DMS 273 (cell line): Measurements from ENCODE around the gene KCNA10.

Experiments used
- DNase-seq: peaks from one replicate; lab custom pipeline; 2025; ENCODE audit not compliant: unreplicated experiment; lab: John Stamatoyannopoulos, UW

The KCNA10 gene

DNA sequence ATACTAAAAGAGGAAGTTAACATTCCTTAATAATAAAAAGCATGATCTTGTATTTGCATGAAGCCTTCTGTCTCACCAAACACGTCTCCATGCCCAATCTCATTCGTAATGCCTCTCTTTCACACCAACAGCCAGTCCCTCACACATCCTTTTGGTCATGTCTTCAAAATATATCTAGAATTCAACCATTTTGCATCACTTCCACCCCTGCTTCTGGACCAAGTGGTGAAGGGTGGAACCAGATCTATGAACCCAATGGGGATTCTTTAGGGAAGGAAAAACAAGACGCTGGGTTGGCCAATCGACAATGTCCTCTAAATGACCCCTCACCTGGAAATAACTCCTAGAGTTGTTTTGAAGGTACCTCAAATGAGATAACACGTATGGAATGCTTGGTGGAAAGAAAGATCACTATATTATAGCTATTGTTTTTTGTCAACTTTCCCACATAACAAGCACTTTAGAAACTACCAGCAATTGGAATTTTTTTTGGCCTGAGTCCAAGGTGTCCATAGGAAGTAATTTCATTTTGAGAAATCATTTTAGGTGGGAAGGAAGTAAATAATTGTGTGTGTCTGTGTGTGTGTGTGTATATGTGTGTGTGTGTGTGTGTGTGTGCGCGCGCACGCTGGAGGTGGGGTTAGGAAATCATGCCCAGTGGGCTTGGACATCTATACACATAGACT, at the start of gene KCNA10:
Gene KCNA10, minus strand, starts transcription at position 51 of the 686 bp plus-strand sequence. CDS start 388 bp downstream, outside the sequence.
- DNase-seq = no peak

DNA sequence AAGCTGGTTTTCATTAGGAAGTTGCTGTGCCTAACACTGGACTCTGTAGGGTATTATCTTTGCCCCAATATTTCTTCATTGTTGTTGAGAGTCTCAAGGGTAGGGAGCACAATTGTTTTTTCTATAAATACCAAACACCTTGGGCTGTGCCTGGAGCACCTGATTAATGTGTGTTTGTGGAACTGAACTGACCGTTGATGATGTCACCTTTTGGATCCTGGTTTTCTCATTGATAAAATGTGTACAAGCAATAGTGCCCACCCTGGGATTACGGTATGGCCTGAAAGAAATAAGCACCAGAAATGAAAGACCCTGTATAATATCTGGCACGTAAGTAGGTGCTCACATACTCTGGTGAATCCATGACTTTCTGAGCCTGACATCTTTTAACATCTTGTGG, 47.9 kb upstream of the KCNA10 start:
- DNase-seq = no peak

DNA sequence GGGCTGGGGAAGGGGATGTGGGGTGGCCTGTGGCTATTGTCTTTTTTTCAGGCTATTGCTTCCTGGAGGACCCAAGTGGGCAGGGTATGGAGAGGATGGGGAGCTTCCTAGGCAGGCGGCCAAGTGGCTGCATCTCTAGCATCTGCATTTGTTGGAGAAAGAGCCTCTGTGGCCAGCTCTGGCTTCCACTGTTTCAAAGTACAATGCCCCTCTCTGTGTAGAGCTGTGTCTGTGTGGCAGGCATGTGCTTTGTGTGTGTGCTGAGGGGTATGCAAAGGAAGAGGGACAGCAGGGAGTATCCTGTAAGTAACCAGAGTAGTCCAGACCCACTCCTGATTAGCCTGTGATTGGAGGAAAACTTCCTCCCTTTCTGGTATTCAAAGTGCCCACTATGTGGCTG, 46.6 kb upstream of the KCNA10 start:
- DNase-seq = no peak

DNA sequence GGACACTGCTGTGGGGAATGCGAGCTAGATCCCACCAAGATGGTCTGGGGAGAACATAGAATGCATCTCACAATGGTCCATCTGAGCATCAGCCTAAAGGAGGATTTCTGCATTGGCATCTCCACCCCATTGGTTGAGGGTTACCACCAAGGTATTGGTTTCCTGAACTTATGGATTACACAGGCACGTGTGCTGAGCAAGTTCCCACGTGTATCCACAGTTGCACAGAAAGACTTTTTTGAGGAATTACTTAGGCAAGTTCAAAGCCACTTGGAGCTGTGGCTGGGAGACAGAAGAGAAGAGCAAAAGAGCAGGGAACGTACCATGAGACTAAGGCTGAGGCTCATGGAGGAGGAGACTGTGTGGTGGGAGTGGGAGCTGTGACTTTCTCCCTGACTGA, 44.1 kb upstream of the KCNA10 start:
- DNase-seq = no peak

DNA sequence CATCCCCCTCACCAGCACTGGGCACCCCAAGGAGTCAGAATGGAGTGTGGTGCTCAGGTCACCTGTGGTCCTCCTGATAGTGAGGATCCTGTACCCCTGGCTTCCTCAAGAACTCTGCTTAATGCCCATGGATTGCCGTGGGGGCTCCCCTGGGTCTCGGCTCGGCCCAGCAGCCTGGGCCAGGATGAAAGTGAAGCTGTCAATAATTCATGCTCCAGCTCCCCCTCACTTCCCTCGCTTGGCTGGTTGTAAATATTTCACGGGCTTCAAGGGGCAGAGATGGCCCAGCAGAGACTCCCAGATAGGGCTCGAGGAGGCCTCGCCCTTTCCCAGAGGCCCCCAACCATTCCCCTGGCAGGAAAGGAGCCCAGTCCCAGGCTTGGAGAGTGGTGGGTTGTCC, 42.6 kb upstream of the KCNA10 start:
- DNase-seq = no peak

DNA sequence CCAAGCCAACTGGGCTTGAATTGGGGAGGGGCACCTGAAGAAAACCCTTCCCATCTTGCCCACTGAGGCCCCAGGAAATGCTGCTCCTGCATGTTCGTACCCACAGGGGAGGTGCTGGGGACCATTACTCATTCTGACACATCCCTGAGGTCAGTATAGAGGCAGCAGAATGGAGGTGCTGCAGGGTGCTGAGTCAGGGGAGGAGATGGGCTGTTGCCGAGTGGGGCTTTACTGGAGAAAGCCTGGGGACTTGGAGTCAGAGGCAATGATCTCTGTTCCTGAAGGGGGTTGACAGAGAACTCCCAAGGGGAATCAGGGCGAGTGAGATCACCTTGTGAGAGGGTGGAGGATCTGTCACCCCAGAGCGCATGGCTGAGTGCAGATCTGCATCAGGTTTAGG, 40.2 kb upstream of the KCNA10 start:
- no peak for DNase-seq

DNA sequence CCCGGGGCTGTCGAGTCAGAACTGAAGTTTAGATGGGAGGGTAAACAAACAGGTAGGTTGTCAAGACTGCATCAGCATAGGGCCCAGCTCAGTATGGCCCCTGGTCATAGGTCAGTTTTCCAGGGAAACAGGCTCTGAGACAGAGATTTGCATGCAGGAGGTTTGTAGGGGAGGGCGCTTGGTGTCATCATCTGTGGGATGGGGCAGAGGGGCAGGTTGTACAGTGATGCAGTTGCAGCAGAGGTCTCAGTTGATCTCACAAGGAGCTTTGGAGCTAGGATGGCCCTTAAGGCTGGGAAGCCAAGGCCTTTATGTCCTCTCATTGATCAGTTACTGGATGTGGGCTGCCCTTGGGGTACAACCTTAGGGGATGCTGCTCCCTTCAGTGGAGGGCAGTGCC, 38.5 kb upstream of the KCNA10 start:
- no peak for DNase-seq

DNA sequence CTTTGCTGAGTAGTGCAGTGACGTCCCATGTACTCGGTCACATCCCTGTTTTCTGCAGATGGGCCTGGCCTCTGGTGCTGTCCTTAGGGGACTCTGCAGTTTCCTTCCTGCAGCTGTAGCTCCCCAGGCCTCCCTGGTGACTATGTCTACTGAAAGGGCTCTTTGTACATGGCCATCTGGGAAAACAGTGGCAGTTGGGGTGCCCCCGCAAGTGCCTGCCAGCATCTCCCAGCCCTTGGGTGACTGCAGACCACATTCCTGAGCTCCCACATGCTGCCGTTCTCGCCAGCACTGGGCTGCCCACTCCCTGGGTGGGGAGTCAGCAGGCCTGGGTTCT, 37.5 kb upstream of the KCNA10 start:
- DNase-seq = peak; percentile 73

DNA sequence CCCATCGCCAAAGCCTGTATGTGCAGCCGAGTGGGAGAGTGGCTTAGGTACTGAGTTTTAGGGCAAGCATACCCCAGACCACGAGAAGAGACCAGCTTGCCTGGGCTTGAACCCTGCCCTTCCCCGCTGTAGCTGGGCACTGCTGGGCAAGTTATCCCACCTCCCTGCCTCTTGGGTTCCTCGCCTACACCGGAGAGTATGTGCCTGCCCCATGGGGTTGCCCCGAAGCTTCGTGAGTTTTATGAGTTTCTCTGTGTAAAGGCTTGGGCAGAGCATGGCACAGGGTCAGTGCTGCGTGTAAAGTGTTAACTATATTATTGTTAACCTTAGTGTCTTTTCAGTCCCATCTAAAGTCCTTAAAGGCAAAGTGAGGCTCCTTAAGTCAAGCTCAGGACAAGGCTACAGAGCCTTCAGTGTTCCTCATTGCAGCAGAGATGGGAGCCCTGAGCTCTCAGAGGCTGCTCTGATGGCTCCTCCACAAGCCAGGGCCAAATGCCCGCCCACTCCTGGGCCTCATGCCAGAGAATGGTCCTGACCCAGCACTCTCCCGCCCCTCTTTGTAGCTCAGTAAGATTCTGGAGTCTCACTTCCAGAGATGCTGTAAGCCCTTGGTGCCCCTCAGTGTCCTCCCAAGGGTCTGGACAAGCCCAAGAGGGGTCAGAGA, 37.0 kb upstream of the KCNA10 start:
- DNase-seq = peak; percentile 89

DNA sequence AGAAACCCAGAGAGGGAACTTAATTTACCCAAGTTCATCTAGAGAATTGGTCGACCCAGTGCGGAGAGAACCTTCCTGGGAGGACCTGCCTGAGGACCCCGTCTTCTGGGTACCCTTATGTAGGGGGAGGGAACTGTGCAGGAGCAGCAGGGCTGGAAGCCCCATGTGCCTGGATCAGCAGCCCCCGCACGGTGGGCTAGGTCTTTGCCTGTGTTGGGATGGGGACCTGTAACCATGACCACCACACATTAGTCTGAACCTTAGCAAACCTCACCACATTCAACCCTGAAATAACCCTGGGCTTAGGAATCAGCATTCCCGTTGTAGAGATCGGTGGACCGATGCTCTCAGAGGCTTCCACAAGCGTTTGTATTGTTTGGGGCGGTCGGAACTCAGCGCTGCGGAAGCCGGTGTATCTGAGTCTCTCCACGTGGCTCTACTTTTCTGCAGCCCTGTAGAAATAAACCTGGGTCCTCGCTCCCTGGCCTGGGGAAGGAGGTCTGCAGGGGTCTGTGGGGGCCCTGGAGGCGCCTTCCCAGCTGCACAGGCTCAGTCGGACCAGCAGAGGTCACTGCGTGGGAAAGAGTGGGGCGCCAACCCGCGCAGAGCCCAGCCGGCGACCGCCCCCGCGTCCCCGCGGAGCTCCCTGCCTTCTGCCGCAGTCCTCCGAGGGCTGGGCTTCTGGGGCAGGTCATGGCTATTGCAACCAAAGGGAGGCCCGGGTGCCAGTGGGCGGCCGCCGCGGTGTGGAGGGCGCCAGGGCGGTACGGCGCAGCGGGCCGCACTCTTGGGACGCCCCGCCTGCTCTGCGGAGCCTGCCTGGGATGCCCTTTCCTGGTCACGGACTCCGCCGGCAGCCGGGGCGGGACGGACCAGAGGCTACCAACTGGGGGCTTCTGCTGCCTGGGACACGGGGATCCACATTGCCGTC, 36.2 kb upstream of the KCNA10 start:
- peak; percentile 82 for DNase-seq

DNA sequence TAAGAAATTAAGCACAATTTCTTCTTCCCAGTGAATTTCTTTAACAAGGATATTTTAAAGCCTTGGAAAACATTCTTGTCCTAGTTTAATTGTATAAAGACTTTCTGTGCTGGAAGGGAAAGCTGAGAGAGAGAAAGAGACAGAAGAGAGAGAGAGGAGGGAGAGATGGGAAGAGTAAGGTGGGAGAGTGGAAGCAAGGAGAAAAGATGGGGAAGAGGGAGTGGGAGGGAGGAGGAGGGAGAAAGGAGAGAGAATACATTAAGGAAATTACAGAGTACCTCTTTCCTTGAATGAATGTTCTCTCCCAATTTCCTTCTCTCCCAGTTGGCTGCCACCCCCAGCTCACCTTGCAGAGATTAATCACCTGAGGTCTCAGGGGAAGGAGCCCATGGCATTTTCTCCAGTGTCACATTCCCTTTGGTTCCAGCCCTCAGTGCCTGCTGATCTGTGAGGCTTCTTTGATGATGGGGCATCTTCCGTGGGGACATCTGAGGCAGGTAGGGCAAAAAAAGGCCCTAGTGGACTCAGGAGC, 32.4 kb upstream of the KCNA10 start:
- DNase-seq = no peak

DNA sequence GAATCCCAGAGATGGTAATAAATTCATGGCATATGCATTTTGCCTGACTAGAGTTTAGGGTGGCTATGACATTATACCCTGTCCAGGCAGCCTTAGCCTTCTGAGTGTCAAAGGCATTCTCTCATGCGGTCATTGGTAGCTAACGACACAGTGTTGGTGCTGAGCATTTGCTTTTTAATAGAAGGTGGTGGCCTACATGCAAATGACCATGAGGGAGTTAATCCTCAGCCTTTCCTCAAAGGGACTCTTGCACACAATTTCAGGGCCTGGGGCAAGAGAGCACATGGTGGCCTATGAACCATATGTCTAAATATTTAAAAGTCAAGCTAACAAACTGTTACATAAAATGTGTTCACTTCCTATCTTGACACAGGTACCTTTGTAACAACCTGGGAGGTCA, 30.9 kb upstream of the KCNA10 start:
- DNase-seq = no peak

DNA sequence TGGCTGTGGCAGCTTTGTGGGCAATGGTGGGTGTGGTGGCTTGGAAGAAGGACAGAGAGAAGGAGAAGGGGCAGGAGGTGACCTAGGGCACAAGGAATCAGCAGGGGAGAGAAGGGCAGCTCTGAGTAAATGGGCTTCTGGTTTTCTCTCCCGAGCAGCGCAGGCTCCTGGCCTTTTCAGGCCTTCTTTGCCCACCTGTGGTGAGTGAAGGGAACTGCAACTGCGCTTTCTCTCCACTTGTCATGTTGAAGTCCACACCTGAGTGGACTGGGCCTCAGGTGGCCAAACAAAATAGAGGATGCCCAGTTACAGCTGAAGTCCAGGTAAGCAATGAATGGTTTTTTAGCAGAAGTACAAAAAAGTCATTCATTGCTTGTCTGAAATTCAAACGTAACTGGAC, 29.4 kb upstream of the KCNA10 start:
- DNase-seq = peak; percentile 75

DNA sequence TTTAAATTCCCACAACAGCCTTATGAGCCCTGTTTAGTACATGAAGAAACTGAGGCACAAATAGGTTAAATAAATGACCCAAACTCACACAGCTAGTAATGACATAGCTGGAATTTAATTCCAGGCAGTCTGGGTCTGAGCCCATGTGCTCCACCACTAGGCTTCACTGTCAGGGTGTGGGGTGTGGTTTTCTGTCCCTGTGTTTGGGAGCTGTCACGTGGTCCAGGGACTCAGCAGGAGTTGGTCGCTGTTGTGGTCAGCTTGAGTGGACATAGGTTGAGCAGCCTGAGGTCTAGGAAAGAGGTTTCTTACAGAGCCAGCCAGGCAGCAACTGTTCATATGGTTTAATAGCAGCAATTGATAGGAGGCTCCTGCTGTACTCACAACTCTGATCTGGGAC, 28.0 kb upstream of the KCNA10 start:
- no peak for DNase-seq

DNA sequence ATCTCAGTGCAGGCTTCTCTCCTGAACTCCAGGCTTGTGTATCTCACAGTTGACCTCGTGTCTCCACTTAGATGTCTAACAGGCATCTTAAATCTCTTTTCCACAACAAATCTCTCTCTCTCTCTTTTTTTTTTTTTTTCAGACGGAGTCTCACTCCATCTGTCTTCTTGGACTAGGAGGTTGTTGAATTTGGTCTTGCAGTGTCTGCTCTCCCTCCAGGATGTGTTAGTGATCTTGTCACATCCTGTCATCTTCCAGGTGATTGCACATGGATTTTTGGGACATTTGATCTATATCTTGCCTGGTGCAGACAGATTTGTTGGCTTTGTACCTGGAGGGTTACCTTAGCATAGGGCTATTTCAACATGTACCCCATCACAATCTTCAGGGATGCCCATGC, 26.5 kb upstream of the KCNA10 start:
- no peak for DNase-seq

DNA sequence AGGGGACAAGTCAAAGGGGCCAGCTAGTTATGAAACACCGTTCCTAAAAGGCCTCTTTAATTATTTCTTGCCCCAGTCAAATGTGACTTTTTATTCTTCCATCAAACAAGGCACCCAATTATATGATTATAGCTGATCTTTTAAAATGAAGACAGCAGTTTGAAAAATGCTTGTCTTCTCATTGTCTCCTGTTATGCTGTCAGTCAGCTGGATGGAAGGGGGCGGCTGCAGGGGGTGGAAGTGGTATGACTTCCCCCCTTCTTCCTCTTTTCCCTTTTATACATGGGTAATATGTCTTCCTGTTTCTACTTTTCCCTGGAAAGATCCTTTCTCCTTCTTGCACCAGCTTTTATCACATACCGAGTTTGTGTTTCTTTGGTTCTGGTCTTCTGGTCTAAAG, 25.8 kb upstream of the KCNA10 start:
- no peak for DNase-seq

DNA sequence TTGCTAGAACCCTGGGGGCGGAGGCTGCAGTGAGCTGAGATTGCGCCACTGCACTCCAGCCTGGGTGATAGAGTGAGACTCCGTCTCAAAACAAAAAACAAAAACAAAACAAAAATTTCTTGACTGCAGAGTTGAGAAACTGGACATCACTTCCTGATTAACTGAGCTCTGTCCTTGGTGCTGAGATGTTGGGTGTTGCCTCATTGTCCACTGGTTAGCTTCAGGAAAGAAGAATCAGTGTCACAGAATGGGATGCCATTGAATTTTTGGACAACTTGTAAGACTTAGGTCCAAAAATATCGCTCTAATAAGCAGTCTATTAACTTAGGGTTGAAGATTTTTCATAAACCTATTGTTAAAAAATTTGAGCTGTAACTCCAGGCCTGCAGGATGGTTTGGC, 23.8 kb upstream of the KCNA10 start:
- peak; percentile 18 for DNase-seq

DNA sequence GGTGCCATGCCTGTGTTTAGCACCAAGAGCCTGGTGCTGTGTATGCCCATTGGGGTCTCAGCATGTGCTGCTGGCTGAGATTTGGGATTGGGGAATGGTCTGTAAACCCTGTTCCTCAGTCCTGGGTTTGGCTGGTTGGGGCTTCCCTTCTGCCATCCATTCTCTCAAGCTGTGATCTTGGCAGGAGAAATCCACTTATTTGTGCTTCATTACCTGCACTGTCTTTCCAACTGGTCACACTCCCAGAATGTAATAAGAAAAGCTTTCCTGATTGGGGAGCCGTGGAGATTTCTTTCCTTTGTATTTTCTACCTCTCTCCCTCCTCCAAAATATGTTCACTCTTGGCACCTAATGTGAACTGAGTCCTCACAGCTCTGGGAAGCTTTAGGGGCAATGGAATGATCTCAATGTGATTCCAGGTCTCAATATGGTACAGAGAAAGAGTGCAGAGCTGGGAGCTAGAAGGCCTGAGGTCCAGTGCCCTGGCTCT, 23.0 kb upstream of the KCNA10 start:
- peak; percentile 35 for DNase-seq

DNA sequence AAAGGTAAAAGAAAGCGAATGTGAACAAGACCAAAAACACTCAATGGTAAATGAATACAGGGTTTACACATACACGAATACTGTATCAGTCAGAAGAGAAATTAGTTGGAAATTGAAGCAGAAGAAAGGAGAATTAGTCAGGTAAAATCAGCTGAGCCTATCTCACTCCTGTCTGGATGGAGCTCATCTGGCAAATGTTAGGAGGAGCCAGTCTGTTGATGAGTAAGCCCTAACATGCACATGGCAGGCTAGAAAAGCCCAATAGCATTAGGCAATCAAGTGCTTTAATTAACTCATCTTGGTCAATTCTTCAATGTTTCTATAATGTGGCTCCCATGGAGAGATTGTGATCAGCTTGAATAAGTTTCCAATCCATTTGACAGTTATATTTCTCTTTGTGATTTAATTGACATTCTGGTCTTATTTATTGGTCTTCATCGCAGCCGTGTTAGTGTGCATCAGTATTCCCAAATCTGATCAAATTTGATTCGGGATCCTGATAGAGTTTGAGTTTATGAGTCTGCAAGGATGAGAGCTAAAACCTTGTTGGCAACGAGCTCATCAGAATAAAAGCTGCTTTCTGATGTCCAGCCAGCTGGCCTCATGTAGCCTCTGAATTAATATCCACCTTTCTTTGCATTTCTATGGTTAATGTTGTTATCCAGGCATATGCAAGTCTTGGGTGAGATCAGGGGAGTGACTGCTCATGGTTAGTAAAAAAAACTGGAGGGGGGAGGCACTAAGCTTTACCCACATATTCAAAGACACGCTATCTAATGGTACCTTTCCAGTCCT, 22.1 kb upstream of the KCNA10 start:
- no peak for DNase-seq

DNA sequence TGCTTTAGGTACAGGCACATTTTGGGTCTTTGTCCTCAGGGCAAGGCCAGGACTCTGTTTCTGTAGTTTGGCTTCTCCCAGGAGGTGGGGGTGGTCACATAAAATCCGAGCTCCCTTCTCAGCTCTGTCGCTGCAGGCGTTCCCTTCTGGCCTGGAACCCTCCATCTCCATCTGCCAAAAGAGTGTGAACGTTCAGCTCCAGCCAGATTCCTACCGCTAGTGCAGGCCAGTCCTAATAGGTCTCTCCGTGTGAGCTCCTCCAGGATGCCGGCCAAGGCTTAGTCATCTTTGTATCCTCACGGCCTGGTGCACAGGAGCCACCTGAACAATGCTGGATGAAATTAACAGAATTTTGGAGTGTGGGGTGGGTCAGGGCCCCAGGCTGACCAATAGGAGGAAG, 19.9 kb upstream of the KCNA10 start:
- DNase-seq = peak; percentile 91

DNA sequence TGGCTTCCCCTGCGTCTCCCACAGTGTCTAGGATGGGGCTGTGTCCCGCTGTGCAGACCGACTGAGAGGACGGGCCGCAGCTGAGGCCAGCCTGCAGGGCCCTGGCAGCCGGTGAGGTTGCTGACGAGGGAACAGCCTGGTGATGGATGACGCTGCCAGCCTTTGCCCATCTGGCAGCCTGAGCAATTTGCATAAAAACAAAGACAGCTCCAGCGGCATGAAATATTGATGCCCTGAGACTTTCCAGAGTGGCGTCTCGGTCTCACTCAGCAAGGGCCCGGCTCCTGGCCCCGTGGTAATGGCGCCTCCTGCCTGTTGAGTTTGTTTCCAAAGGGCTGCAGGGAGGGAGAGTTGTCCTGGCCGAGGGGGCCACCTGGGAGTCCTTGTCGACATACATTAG, 19.1 kb upstream of the KCNA10 start:
- DNase-seq = peak; percentile 97
